Endodermal cell (in vitro differentiated cells): ENCODE data around the gene MMP1. TPM values are rescaled to one million over a fixed set of nuclear protein-coding genes. Genes with fewer than 3 reads are reported as not detected.

Experiments used
- DNase-seq: peaks from one replicate; pipeline ENCODE4 v3.0.0-alpha.2; 2017
- H3K27ac ChIP-seq: 2 replicates; pipeline ENCODE4 v1.5.1; 2013; ENCODE audit warnings: mild to moderate bottlenecking, low read depth, low read length, moderate library complexity
- H3K27me3 ChIP-seq: 2 replicates; pipeline ENCODE4 v1.6.1; 2013; ENCODE audit warnings: mild to moderate bottlenecking, low read length, moderate library complexity; ENCODE audit not compliant: insufficient read depth, control insufficient read depth, poor library complexity, severe bottlenecking
- H3K36me3 ChIP-seq: 2 replicates; pipeline ENCODE4 v1.7.0; 2013; ENCODE audit warnings: mild to moderate bottlenecking, low read length, moderate library complexity; ENCODE audit not compliant: control insufficient read depth, insufficient read depth
- H3K4me1 ChIP-seq: one replicate; pipeline ENCODE4 v1.7.0; 2013; ENCODE audit warnings: low read length; ENCODE audit not compliant: control insufficient read depth, insufficient read depth
- H3K4me3 ChIP-seq: 2 replicates; pipeline ENCODE4 v1.5.1; 2013; ENCODE audit warnings: mild to moderate bottlenecking, low read length, moderate library complexity
- H3K9ac ChIP-seq: 2 replicates; pipeline ENCODE4 v1.6.1; 2013; ENCODE audit warnings: mild to moderate bottlenecking, low read length, moderate library complexity; ENCODE audit not compliant: poor library complexity, severe bottlenecking; ENCODE audit errors: extremely low read depth
- H3K9me3 ChIP-seq: 2 replicates; pipeline ENCODE4 v1.6.1; 2013; ENCODE audit warnings: mild to moderate bottlenecking, low read length, moderate library complexity; ENCODE audit not compliant: control insufficient read depth
- H3K27ac Mint-ChIP-seq: 2 replicates; pipeline ENCODE4 v1.8.0; 2020; ENCODE audit warnings: mixed read lengths
- H3K27me3 Mint-ChIP-seq: 2 replicates; pipeline ENCODE4 v1.8.0; 2021; ENCODE audit warnings: mild to moderate bottlenecking, mixed read lengths; ENCODE audit not compliant: insufficient read depth
- H3K36me3 Mint-ChIP-seq: 2 replicates; pipeline ENCODE4 v1.8.0; 2020; ENCODE audit warnings: low read depth, mixed read lengths
- H3K4me1 Mint-ChIP-seq: 2 replicates; pipeline ENCODE4 v1.8.0; 2020; ENCODE audit warnings: mixed read lengths
- H3K4me3 Mint-ChIP-seq: 2 replicates; pipeline ENCODE4 v1.8.0; 2020; ENCODE audit warnings: mild to moderate bottlenecking, moderate library complexity, mixed read lengths
- H3K9me3 Mint-ChIP-seq: 2 replicates; pipeline ENCODE4 v1.8.0; 2020; ENCODE audit warnings: mild to moderate bottlenecking, mixed read lengths
- WGBS, 2 experiments: methylation state at CpG; one replicate each; pipeline versions ENCODE4 v1.1.5 to v1.1.7; 2013; ENCODE audit warnings: missing lambda C conversion rate in 2 of 2, mixed read lengths in 1 of 2; ENCODE audit not compliant: insufficient coverage in 1 of 2, insufficient read length in 1 of 2; 5-methylcytosine and 5-hydroxymethylcytosine counted together
- total RNA-seq, 2 donors: library from RNA; stranded (reverse); fragmentation: NEBNext Ultra II Directional in 1 of 2; extraction: Animal tissue kit (Norgen Biotek cat#: 25700) in 1 of 2; gene quantifications; 2 replicates in 1 of 2; 3 replicates in 1 of 2; pipeline ENCODE4 v1.2.1, GENCODE V29; 2021
- TF ChIP-seq, protein P1 (sequence below): fragments of 200-600 bp; sonication (generic); conservative IDR thresholded peaks from 2 replicates; pipeline ENCODE4 v1.5.0; 2021; ENCODE audit warnings: antibody characterized with exemption, mild to moderate bottlenecking

MMP1 gene
- total RNA-seq, 2 donors from 2014 or later = not detected

DNA sequence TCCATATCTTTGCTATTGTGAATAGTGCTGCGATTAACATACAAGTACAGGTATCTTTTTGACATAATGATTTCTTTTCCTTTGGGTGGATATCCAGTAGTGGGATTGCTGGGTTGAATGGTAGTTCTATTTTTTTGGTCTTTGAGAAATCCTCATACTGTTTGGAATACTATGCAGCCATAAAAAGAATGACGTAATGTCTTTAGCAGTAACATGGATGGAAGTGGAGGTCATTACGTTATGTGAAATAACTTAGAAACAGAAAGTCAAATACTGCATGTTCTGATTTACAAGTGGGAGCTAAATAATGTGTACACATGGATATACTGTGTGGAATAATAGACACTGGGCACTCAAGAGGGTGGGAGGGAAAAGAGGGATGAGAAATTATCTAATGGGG is 13.6 kb downstream of the MMP1 start:
- 94 to 100% methylated on average over 3 of the region's 3 CpGs for WGBS, 2 experiments
- no peaks in the 10 kb centered on the region for H3K36me3 Mint-ChIP-seq
- no peak overlapping the region for H3K4me3 ChIP-seq
- no peak overlapping the region for H3K27ac Mint-ChIP-seq
- no peaks in the 10 kb centered on the region for H3K4me1 ChIP-seq
- TF ChIP-seq, protein P1, sequence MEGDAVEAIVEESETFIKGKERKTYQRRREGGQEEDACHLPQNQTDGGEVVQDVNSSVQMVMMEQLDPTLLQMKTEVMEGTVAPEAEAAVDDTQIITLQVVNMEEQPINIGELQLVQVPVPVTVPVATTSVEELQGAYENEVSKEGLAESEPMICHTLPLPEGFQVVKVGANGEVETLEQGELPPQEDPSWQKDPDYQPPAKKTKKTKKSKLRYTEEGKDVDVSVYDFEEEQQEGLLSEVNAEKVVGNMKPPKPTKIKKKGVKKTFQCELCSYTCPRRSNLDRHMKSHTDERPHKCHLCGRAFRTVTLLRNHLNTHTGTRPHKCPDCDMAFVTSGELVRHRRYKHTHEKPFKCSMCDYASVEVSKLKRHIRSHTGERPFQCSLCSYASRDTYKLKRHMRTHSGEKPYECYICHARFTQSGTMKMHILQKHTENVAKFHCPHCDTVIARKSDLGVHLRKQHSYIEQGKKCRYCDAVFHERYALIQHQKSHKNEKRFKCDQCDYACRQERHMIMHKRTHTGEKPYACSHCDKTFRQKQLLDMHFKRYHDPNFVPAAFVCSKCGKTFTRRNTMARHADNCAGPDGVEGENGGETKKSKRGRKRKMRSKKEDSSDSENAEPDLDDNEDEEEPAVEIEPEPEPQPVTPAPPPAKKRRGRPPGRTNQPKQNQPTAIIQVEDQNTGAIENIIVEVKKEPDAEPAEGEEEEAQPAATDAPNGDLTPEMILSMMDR = no peak
- no peak overlapping the region for H3K4me3 Mint-ChIP-seq
- no peaks in the 10 kb centered on the region for H3K9me3 Mint-ChIP-seq
- H3K27ac ChIP-seq = no peak overlapping the region
- H3K9me3 ChIP-seq = no peaks in the 10 kb centered on the region
- no peaks in the 10 kb centered on the region for H3K36me3 ChIP-seq
- no peak overlapping the region for H3K9ac ChIP-seq
- H3K27me3 ChIP-seq = no peaks in the 10 kb centered on the region
- no peak for DNase-seq
- H3K4me1 Mint-ChIP-seq = peaks cover 5% of the 10 kb centered on the region
- H3K27me3 Mint-ChIP-seq = no peaks in the 10 kb centered on the region

DNA sequence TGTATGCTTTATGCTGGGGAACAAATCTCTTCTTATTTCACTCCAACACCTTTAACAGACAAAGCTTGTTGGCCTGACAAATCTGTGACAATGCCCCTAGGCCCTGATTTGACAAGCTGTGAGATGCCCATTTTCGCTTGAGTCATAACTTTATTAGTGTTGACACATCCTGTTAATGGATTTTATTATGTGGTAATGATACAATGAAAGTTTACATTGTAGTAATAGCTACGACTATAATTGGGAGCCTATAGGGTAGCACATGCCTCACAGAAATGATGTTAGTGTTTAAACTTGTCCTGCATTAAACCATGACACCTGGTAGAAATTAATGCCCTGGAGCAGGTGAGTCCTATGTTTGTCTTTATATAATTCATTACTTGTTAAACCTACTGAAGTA is 14.2 kb downstream of the MMP1 start:
- Mint-ChIP-seq H3K9me3 (no peaks in the 10 kb centered on the region), H3K4me3 (no peak overlapping the region), H3K27ac (no peak overlapping the region), H3K36me3 (no peaks in the 10 kb centered on the region), H3K4me1 (peaks cover 5% of the 10 kb centered on the region), H3K27me3 (no peaks in the 10 kb centered on the region)
- 90 to 94% methylated on average over 2 of the region's 2 CpGs for WGBS, 2 experiments
- TF ChIP-seq, protein P1 = no peak
- H3K9me3 ChIP-seq = no peaks in the 10 kb centered on the region
- H3K9ac ChIP-seq = no peak overlapping the region
- H3K27me3 ChIP-seq = no peaks in the 10 kb centered on the region
- no peaks in the 10 kb centered on the region for H3K4me1 ChIP-seq
- H3K27ac ChIP-seq = no peak overlapping the region
- no peak overlapping the region for H3K4me3 ChIP-seq
- DNase-seq = no peak
- no peaks in the 10 kb centered on the region for H3K36me3 ChIP-seq

DNA sequence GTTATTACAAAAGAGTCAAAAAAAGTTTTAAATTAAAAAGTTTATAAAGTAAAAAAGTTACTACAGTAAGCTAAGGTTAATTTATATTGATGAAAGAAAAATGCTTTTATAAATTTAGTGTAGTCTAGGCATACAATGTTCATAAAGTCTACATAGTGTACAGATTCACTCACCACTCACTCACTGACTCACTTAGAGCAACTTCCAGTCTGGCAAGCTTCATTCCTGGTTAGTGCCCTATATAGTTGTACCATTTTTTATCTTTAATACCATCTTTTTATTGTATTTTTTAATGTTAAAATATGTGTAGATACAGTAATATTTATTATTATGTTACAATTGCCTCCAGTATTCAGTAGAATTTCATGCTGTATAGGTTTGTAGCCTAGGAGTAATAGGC is 14.9 kb downstream of the MMP1 start:
- no peaks in the 10 kb centered on the region for H3K36me3 Mint-ChIP-seq
- TF ChIP-seq, protein P1 = no peak

More for the DNA sequence above, 14.9 kb downstream of the MMP1 start:
- Histone ChIP-seq H3K9me3 (no peaks in the 10 kb centered on the region), H3K36me3 (no peaks in the 10 kb centered on the region), H3K4me1 (no peaks in the 10 kb centered on the region), H3K27me3 (no peaks in the 10 kb centered on the region), H3K27ac (no peak overlapping the region), H3K9ac (no peak overlapping the region), H3K4me3 (no peak overlapping the region)
- Mint-ChIP-seq H3K9me3 (no peaks in the 10 kb centered on the region), H3K4me3 (no peak overlapping the region), H3K27ac (no peak overlapping the region), H3K4me1 (peaks cover 5% of the 10 kb centered on the region), H3K27me3 (no peaks in the 10 kb centered on the region)
- DNase-seq = no peak
